ES-I3 (cell line): ENCODE results near the gene ZNF677.
A peak's percentile ranks its signal among the peaks of the same experiment; 100 is the strongest.
"Not testable (repeated sequence)": the region's sequence is repeated elsewhere in the genome, so short reads cannot be mapped to it uniquely, and the experiment has no call there.

Experiments
- H3K36me3 ChIP-seq: 2 replicates; pipeline ENCODE4 v1.6.1; 2013; ENCODE audit warnings: mild to moderate bottlenecking, low read length, control low read depth, moderate library complexity; ENCODE audit not compliant: insufficient read depth
- H3K4me1 ChIP-seq: 2 replicates; pipeline ENCODE4 v1.6.1; 2013; ENCODE audit warnings: mild to moderate bottlenecking, control low read depth, low read length; ENCODE audit not compliant: insufficient read depth
- H3K9ac ChIP-seq: 2 replicates; pipeline ENCODE4 v1.6.1; 2013; ENCODE audit warnings: low read depth, mild to moderate bottlenecking, low read length, moderate library complexity
- H3K9me3 ChIP-seq: 2 replicates; pipeline ENCODE4 v1.6.1; 2013; ENCODE audit warnings: mild to moderate bottlenecking, low read length, moderate library complexity; ENCODE audit not compliant: control insufficient read depth, insufficient read depth

Gene ZNF677

DNA sequence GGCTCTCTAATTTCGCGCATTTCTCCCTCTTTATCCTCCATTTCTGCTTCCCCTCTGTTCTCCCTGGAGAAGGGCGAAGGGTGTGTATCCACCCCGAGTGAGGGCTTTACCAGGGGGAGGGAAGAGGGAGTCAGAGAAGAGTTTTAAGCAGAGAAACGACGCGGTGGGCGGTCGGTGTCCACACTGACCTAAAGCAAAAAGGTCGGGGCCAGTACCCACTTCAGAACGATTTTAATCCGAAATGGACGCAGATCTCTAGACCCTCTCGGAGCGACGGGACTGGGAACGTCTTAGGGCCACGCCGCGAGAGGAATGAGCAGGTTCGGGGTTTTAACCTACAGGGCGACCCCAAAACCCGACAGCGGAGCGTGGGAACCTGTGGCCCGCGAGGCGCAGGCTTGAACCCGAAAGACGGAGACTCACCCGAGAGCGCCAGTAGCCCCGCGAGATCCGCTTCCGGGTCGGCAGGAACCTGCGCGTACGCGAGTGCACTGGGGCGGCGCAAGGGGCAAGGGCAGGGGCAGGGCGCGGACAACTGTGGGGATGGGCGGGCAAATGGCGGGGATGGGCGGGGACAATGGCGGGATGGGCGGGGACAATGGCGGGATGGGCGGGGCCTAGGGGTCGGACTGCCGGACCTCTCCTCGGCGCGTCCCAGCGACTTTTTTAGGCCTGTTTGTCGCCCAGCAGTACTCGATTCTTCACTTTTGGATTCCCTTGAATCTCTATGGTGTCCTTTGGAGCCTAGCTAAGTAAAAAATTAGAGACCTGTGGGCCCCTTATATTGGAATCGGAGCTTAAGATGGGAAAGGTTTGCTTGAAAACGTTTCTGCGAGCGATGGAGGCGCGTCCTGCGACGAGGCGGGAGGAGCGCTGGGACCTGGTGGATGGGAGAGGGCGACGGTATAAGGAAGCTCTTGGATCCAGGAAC, at the start of gene ZNF677:
ZNF677 (minus strand) TSS at position 463 of the 931 bp plus-strand sequence. CDS start 3,323 bp downstream, outside the sequence.
- H3K4me1 ChIP-seq = no peaks in the 10 kb centered on the region
- peaks cover 9% of the 10 kb centered on the region for H3K36me3 ChIP-seq
- peak within 1 kb of the TSS; percentile 97 for H3K9ac ChIP-seq
- H3K9me3 ChIP-seq = 0 out of 2 replicates have a peak, but pooled peaks cover 2% of the 10 kb centered on the region

DNA sequence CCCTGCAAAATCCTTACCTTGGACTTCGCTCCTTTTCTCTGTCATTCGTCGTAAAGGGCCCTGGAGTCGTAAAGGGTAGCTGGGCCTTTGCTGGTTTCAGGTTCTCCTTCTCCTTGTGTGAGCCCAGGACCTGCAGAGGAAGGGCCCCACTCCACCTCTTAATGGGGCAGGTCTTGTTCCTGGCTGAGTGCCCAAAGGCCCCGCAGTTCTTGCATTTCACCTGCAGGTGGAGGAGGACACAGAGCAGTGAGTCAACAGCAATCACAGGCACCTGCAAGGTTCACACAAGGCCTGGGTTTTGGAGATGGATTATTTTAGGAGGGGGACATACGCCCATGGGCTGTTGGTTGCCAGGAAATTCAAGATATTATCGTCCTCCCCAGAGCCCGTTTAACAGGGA, 46.7 kb upstream of the ZNF677 start:
- H3K36me3 ChIP-seq, H3K9me3 ChIP-seq, H3K9ac ChIP-seq, H3K4me1 ChIP-seq: not testable (repeated sequence)

DNA sequence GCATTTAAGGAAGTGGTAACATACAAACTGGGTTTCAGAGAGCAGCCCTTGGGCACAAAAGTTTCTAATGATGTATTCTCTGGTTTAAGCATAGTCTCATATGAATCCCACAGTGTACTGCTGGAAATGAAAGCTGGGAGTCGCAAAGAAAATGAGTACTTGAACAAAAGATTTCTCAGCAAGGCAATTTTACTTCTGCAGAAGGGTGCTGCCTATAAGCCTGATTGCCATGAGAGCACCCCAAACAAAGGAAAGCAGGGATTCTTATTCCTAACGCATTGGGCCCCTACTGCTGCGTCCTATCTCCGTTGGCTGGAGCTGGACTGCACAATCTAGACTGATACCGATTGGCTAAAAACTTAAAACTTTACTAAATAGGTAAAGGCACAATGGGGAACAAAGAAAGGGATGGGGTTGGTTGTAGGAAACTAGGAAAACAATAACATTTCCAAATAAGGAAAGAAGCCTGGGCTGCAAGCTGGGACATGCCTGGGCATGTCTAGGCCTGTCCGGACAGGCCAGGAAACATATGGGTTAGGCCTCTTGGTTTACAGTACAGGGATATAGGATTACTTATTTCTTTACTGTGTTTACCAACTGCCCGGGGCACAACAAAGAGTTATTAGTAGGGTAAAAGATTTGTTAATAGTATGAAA, 40.2 kb upstream of the ZNF677 start:
- H3K9me3 ChIP-seq = peaks cover 26% of the 10 kb centered on the region
- H3K36me3 ChIP-seq = no peaks in the 10 kb centered on the region
- no peak overlapping the region for H3K9ac ChIP-seq
- no peaks in the 10 kb centered on the region for H3K4me1 ChIP-seq

DNA sequence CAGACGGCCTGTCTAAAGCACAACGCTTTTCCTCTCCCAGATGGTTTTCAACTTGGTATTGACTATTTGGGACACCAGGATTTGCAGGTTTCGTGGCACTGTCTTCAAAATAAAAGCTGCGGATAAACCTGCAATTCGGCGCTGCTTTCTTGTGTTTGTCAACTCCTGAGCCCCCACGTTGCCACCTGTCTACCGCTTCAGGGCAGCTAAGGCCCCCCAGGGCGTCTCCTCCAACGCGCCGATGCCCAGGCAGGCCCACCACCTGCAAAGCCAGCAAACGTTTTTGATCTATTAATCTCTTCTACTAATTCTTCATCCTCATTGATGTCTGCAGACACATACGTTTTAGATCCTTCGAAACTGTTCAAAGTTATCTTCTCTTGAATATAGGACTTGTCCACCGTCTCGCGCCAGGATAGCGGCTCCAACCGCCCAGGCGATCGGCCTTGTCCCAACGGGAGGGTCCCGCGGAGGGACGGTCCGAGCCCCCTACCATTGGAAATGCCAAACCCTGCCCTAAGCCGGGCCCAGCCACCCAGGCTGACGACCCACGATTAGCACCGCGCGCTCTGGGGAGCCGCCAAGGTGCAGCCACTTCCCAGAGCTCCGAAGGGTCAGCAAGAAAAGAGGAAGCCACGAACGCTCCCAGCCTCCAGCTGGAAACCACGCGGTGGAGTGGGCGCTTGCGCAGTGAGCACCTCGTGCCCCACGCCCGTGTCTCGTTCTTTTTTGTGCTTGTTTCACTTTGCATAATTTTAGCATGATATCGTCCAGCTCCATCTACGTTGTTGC, 36.3 kb upstream of the ZNF677 start:
- H3K9me3 ChIP-seq = peaks cover 21% of the 10 kb centered on the region

DNA sequence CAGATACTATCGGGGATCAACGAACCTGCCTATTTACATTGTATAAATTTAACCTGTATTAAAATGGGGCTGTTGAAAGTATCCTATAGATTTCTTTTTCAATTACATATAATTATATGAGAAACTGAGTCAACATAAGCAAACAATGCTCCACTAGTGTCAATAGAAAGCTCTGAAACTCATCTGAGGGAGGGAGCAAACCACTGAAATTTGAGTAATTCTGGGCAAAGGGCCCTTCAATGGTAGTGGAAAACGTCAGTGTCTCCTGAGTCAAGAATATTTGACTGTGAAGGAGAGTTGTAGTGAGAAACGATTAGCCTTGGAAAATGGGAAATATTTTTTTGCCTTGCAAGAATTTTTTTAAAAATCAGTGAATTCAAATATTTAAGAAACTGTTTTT, 30.4 kb upstream of the ZNF677 start:
- H3K36me3 ChIP-seq = no peaks in the 10 kb centered on the region
- H3K4me1 ChIP-seq = no peaks in the 10 kb centered on the region
- no peak overlapping the region for H3K9ac ChIP-seq
- peaks cover 5% of the 10 kb centered on the region for H3K9me3 ChIP-seq

More for the DNA sequence above, 36.3 kb upstream of the ZNF677 start:
- H3K9ac ChIP-seq = no peak overlapping the region
- H3K4me1 ChIP-seq = no peaks in the 10 kb centered on the region
- H3K36me3 ChIP-seq = no peaks in the 10 kb centered on the region

DNA sequence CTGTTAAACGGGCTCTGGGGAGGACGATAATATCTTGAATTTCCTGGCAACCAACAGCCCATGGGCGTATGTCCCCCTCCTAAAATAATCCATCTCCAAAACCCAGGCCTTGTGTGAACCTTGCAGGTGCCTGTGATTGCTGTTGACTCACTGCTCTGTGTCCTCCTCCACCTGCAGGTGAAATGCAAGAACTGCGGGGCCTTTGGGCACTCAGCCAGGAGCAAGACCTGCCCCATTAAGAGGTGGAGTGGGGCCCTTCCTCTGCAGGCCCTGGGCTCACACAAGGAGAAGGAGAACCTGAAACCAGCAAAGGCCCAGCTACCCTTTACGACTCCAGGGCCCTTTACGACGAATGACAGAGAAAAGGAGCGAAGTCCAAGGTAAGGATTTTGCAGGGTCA, 27.3 kb upstream of the ZNF677 start:
- H3K9me3 ChIP-seq, H3K9ac ChIP-seq, H3K4me1 ChIP-seq, H3K36me3 ChIP-seq: not testable (repeated sequence)

DNA sequence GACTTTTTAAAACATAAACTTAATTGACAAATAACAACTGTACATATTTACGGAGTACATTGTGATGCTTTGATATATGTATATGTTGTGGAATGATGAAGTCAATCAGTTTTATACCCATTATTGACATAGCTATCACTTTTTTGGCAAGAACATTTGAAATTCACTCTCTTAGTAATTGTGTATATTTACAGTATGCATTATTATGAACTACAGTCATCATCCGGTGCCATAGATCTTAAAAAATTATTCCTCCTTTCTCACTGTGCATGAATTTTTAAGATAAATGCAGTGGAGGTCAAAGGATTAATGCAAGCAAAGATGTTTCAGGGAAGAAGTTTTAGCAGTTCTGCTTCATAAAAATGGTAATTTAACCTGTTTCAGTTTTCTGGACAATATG, 20.8 kb upstream of the ZNF677 start:
- H3K9me3 ChIP-seq = no peaks in the 10 kb centered on the region; the same call in 1 of the 2 replicates
- H3K36me3 ChIP-seq = no peaks in the 10 kb centered on the region
- H3K4me1 ChIP-seq = no peaks in the 10 kb centered on the region
- no peak overlapping the region for H3K9ac ChIP-seq

DNA sequence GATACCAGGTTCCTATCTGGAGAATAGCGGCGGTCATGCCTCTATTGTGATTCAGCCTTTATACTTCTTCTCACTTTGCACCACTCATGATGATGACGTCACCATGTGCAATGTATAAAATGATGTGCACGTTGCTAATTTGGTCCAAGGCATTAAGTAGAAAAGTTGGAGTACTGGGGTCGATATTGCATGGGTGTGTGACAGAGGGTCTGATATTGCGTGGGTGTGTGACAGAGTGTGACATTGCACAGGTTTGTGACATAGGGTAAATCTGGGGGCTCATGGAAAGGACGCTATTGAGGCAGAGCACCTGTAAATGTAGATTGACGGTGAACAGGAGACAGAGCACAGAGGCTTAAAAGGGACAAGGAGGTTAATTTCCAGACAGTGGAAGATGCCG, 17.4 kb upstream of the ZNF677 start:
- H3K9ac ChIP-seq = no peak overlapping the region
- no peaks in the 10 kb centered on the region for H3K4me1 ChIP-seq
- H3K9me3 ChIP-seq = no peaks in the 10 kb centered on the region
- no peaks in the 10 kb centered on the region for H3K36me3 ChIP-seq

DNA sequence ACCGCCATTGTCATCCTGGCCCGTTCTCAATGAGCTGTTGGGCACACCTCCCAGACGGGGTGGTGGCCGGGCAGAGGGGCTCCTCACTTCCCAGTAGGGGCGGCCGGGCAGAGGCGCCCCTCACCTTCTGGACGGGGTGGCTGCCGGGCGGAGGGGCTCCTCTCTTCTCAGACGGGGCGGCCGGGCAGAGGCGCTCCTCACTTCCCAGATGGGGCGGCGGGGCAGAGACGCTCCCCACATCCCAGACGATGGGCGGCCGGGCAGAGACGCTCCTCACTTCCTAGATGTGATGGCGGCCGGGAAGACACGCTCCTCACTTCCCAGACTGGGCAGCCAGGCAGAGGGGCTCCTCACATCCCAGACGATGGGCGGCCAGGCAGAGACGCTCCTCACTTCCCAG, 15.2 kb upstream of the ZNF677 start:
- H3K36me3 ChIP-seq, H3K4me1 ChIP-seq, H3K9me3 ChIP-seq, H3K9ac ChIP-seq: not testable (repeated sequence)

DNA sequence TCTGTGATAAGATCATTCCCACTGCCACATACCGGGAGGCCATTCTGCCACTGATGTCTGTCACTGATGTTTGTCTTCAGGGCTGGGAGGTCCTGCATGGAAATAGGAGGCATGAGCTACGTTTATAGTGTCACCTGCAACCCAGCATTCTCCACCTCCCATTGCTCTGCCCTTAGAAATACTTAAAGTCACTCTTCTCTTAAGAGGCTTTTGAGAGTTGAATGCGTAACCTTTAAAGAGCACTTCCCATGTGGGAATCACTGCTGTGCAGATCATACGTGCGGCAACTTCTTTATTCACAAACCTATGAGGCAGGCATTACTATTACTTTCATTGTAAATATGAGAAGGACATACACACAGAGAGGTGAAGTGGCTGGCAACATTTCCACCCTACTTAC, 12.9 kb upstream of the ZNF677 start, which contains the start of gene VN1R4:
VN1R4 (minus strand) TSS at position 101 of the 400 bp plus-strand sequence; CDS start at position 43, 58 bp downstream.
- not testable (repeated sequence) for H3K9me3 ChIP-seq, H3K9ac ChIP-seq, H3K36me3 ChIP-seq, H3K4me1 ChIP-seq

DNA sequence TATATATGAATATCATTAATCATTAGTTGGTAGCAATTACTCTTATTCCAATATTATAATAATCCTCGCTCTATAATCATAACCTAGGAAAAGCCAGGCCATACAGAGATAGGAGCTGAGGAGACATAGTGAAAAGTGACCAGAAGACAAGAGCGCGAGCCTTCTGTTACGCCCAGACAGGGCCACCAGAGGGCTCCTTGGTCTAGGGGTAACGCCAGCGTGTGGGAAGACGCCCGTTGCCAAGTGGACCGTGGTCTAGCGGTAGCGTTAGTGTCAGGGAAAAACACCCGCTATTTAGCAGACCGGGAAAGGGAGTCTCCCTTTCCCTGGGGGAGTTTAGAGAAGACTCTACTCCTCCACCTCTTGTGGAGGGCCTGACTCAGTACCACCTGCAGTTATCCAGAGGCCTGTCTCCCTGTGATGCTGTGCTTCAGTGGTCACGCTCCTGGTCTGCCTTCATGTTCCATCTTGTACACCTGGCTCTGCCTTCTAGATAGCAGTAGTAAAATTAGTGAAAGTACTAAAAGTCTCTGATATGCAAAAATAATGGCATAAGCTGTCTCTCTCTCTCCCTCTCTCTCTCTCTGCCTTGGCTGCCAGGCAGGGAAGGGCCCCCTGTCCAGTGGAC, 3.2 kb upstream of the ZNF677 start, which contains the start of gene VN1R2:
VN1R2 (plus strand) TSS at position 578 of the 628 bp plus-strand sequence. CDS start 84 bp downstream, outside the sequence.
- H3K4me1 ChIP-seq, H3K36me3 ChIP-seq, H3K9ac ChIP-seq, H3K9me3 ChIP-seq: not testable (repeated sequence)

DNA sequence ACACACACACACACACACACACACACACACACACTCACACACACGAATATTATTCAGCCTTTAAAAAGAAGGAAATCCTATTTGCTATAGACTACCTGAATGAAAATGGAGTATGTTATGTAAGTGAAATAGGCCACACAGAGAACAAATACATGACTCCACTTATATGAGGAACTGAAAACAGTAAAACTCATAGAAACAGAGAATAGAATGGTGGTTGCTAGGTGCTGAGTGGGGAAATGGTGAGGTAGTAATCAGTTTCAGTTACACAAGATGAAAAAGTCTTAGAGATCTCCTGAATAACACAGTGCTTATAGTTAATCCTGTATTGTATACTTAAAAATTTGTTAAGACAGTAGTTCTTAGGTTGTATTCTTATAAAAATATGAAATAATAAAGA, 8.2 kb downstream of the ZNF677 start:
- Histone ChIP-seq H3K9me3 (peaks cover 3% of the 10 kb centered on the region), H3K36me3 (peaks cover 6% of the 10 kb centered on the region; the same call in 1 of the 2 replicates)

DNA sequence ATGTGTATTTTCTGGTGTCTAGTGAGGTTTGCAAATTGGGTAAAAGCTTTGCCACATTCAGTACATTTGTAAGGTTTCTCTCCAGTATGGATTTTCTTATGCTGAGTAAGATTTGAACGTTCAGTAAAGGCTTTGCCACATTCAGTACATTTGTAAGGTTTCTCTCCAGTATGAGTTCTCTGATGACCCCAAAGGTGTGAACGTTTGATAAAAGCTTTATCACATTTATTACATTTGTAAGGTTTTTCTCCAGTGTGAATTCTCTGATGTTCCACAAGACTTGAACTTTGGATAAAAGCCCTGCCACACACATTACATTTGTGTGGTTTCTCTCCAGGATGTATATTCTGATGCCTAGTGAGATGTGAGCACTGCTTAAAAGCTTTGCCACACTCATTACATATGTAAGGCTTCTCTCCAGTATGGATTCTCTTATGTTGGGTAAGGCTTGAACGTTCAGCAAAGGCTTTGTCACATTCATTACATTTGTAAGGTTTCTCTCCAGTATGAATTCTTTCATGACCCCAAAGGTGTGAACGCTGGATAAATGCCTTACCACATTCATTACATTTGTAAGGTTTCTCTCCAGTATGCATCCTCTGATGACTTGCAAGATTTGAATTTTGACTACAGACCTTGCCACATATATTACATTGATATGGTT, 17.4 kb downstream of the ZNF677 start:
- Histone ChIP-seq H3K4me1 (no peaks in the 10 kb centered on the region), H3K9me3 (peaks cover 31% of the 10 kb centered on the region), H3K9ac (no peak overlapping the region), H3K36me3 (no peaks in the 10 kb centered on the region; the same call in 1 of the 2 replicates)

More for the DNA sequence above, 8.2 kb downstream of the ZNF677 start:
- Histone ChIP-seq H3K4me1 (no peaks in the 10 kb centered on the region), H3K9ac (no peak overlapping the region)
